HG03097 (cell line): Measurements from ENCODE around the gene ST7.

Experiments used
- ATAC-seq: cut with Tn5 transposase; IDR thresholded peaks from one replicate; pipeline ENCODE4 v1.9.1; 2021; ENCODE audit not compliant: unreplicated experiment, low FRiP score

The ST7 gene

DNA sequence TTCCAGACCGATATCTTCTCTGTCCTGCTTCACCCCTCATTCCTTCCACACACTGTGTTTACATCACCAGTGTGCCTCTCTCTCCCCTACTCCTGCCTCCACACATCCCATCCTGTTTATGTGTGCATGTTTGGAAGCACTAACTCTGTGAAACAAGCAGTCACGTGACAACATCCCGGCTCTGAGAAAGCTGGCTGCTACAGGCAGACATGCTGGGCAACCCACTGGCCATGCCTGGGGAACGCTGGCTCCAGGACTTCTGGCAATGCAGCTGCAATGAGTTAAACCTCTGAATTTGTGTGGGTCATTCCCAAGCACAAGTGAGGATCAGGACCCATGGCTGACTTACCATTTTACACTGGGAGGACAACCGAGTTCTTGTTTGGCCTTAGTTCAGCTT lies 295.5 kb downstream of the ST7 start:
- ATAC-seq = no peak

- ATAC-seq = no peak
Measured at GRCh38 chr7:117249696-117250095, 296.4 kb downstream of the ST7 start.

DNA sequence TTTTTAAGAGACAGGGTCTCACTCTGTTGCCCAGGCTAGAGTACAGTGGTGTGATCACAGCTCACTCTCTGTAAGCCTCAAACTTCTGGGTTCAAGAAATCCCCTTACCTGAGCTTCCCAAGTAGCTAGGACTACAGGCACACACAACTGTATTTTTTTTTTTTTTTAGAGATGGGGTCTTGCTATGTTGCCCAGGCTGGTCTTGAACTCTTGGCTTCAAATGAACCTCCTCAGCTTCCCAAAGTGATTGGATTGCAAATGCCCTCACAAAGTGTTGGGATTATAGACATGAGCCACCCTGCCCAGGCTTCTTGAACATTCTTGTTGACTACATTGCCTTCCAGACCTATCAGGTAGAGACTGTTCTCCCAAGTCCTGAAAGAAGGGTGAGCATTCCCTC lies 296.9 kb downstream of the ST7 start:
- no peak for ATAC-seq

DNA sequence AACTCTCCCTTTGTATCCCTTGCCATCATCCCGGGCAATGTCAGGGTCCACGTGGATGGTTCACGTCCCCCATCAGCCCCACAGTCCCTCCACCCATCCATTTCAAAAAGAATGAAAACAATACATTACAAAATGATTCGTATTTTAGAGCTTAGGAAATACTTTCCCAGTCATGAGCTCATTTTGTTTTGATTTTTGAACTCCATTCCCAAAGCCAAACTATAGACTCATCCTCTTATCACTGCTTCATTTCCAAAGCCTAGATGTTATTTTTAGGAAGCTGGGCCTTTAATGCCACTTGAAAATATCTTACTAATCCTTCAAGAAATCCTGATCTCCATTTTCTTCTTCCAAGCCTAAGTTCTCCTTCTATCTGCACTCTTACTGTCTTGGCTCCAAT lies 297.5 kb downstream of the ST7 start:
- no peak for ATAC-seq

DNA sequence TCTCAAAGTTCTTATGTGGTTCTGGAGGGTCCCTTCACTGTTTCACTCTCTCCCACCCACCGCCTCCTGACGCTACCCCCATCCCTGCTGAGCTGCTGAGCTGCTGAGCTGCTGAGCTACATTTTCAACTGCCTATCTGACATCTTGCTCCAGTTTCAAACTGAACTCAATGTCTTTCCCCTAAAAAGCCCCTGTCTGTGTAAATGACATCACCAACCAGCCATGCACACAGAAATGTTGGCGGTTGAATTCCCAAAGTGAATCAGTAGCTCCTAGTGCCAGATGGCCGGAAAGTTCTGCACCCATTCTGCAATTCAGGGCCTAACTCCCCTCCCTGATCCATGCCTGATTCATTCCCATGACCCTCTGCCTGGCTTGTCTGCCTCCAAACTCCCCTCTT lies 298.4 kb downstream of the ST7 start:
- no peak for ATAC-seq

GRCh38 chr7:117259615-117260014 lies 306.3 kb downstream of the ST7 start:
- no peak for ATAC-seq

DNA sequence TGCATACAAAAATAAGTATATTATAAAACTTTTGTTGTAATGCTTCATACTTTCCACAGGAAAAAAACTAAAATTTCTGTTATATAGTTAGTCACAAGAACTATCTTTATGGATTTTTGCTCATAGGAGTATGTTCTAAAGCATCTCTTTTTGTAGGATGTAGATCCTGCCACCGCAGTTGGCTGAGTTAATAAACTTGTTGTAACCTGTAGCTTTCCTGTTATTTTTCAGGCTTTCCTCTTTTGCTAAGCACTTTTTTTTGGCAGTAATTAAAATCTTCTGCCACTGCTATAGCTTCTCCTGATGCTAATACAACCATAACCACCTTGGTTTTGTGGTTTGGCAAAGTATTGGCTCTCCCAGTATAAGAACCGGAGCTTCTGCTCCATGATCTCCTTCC lies 309.2 kb downstream of the ST7 start:
- ATAC-seq = no peak

- ATAC-seq = no peak
Measured at GRCh38 chr7:117264716-117265115, 311.4 kb downstream of the ST7 start.

DNA sequence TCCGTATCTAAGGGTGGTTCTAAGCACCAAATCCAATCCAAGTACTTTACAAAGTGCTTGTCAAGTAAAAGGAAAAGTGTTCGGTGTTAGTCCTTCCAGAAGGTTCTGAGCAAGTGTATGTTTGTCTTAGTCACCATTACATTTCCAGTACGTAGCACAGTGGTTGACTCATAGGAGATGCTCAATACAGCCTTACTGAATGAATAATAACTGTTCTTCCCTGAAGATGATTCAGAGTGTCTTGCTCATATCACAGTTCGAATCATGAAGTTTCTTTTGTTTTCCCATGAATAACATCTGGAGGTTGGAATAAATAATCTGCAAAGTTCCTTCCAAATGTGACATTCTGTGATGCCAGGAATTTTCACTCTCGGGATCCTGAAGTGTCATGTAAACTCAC lies 316.1 kb downstream of the ST7 start:
- no peak for ATAC-seq

DNA sequence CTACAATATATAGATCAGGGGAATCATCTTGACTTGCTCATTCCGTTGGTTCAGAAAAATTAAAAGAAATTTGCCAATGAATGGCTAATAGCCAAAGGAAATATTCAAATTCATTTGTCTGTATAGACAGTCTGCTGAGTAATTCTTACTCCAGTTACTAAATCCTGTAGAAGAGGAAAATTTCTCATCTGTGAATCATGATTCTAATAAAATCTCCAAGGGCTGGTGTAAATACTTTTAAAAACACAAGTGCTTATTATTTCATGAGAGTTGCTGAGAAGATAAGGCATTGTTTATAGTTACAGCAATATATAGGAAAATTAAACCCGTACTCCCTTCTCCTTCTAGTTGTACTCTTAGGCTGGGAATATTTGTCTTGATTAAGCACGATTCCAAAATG lies 316.6 kb downstream of the ST7 start:
- no peak for ATAC-seq

- no peak for ATAC-seq
Measured at GRCh38 chr7:117270371-117270770, 317.1 kb downstream of the ST7 start.

GRCh38 chr7:117271566-117271965 lies 318.3 kb downstream of the ST7 start:
- ATAC-seq = no peak

DNA sequence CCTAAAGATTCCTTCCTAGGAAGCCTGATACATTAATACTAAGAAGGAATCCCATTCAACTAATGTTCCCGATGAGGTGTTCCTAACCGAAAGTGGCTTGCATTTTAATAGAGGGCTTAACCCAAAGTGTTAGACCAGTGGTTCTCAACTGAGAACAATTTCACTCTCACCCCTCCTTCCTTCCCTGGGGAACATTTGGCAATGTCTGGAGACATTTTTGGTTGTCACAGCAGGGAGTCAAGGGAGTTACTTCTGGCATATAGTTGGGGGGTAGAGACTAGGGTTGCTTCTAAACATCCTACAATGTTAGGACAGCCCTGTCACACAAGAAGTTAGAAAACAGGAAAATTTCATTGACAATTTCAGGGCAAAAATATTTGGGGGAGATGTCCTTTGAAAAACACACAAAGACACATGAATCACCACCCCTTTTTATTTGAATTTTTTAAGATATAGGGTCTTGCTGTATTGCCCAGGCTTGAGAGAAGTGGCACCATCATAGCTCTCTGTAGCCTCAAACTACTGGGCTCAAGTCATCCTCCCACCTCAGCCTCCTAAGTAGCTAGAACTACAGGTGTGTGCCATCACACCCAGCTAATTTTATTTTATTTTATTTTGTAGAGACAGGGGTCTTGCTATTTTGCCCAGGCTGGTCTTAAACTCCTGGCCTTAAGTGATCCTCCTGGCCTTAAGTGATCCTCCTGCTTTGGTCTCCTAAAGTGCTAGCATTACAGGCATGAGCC lies 318.9 kb downstream of the ST7 start:
- ATAC-seq = no peak

DNA sequence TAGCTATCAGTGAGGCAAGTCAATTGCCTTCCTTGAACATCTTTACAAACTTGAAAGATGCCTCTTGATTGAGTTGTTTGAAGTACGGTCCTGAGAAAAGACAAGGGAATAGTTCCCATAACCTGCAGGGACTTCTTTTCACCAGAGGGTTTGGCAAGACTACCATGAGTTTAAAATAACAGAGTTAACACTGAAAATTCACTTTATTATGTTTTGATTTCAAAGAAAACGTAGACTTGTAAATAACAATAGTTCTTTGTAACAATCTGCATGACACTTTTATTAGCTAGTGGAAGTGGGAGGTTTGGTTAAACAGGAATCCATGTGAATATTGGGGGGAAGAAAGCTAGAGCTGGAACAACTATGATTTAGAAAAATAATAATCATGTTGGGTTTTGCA lies 320.0 kb downstream of the ST7 start:
- no peak for ATAC-seq

DNA sequence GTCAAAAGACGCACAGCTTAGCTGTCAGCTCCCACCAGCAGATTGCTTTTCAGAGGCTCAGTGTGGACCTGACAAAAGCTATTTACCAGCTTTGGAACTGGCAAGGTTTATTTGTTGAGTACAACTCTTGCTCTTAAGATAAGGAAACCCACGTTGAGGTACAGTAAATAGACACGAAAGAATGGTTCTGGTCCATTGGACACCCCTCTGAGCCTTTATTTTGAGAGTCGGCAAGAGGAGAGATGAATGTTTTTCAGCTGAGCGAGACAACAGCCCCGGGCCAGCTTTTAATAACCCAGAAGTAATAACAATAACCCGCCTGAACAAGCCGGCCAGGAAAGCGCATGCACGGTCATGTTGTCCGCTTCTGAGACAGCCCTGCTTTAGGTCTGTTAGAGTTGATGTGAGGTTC lies 320.5 kb downstream of the ST7 start:
- ATAC-seq = no peak

DNA sequence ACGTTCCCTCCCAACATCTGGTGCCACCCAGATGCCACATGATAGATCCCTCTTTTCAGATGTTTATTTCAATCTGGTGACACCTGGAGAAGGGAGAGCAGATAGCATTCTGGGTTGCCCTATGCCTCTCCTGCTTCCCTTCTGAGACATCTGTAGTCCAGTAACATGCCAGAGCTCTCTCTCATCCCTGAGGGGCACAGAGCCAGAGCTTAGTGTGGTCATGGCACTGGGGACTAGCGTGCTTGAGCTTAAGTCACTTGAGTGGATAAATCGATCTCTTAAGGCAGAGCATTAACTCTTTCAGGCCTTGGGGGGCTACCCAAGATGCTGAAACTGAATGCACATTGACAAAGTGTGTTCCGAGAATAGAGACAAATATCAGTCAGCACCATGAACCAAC lies 321.6 kb downstream of the ST7 start:
- no peak for ATAC-seq

- ATAC-seq = no peak
Measured at GRCh38 chr7:117277576-117277975, 324.3 kb downstream of the ST7 start.

- ATAC-seq = no peak
Measured at GRCh38 chr7:117278040-117278439, 324.7 kb downstream of the ST7 start.

- no peak for ATAC-seq
Measured at GRCh38 chr7:117279203-117279602, 325.9 kb downstream of the ST7 start.
